K562 (cell line): Measurements from ENCODE around the gene ERC2.

Experiments used
- HDAC2 ChIP-seq: fragments of 450-650 bp; IDR thresholded peaks from 2 replicates; pipeline ENCODE4 v1.6.1; 2016; ENCODE audit warnings: mild to moderate bottlenecking
- JUND ChIP-seq, 2 experiments: IDR thresholded peaks; 2 replicates in 1 of 2; 3 replicates in 1 of 2; pipeline ENCODE4 v1.6.1; 2011; ENCODE audit warnings: borderline replicate concordance in 2 of 2, low read depth in 2 of 2, low read length in 2 of 2, improper control_type of control experiment in 1 of 2, missing biosample characterization in 1 of 2, missing genetic modification characterization in 1 of 2, missing genetic modification reagents in 1 of 2
- SMAD1 ChIP-seq: fragments of 150-350 bp; IDR thresholded peaks from 2 replicates; pipeline ENCODE4 v1.6.1; 2014; ENCODE audit warnings: low read length, low read depth; ENCODE audit not compliant: partially characterized antibody
- SMAD3 ChIP-seq: fragments of 450-650 bp; formaldehyde crosslinking; conservative IDR thresholded peaks from 2 replicates; pipeline ENCODE4 v1.4.0; 2020; ENCODE audit warnings: mild to moderate bottlenecking
- TEAD4 ChIP-seq, 2 experiments: sonication (generic) in 1 of 2; formaldehyde crosslinking in 1 of 2; IDR thresholded peaks; 2 replicates each; pipeline versions ENCODE4 v1.6.1 to v1.8.0; 2012 to 2022; ENCODE audit warnings: borderline replicate concordance in 1 of 2, inconsistent platforms in 1 of 2, low read length in 1 of 2, mild to moderate bottlenecking in 1 of 2, missing genetic modification reagents in 1 of 2
- ZBTB7A ChIP-seq: IDR thresholded peaks from 2 replicates; pipeline ENCODE4 v1.6.1; 2011; ENCODE audit warnings: low read depth, mild to moderate bottlenecking, low read length, moderate library complexity, borderline replicate concordance; ENCODE audit not compliant: control insufficient read depth
- ZC3H8 ChIP-seq: fragments of 450-650 bp; IDR thresholded peaks from 2 replicates; pipeline ENCODE4 v1.6.1; 2017
- TF ChIP-seq, protein P1 (sequence below), 2 experiments: fragments of 450-650 bp; formaldehyde crosslinking in 1 of 2; IDR thresholded peaks; 2 replicates each; pipeline versions ENCODE4 v1.4.0 to v1.6.1; 2014 to 2020; ENCODE audit warnings: mild to moderate bottlenecking in 2 of 2, borderline replicate concordance in 1 of 2, low read depth in 1 of 2
- TF ChIP-seq, protein P2 (sequence below): sonication (generic); formaldehyde crosslinking; IDR thresholded peaks from 2 replicates; pipeline ENCODE4 v1.8.1; 2022; ENCODE audit warnings: missing genetic modification reagents
- TF ChIP-seq, protein P3 (sequence below), 3 experiments: IDR thresholded peaks in 2 of 3; conservative IDR thresholded peaks in 1 of 3; 2 replicates each; pipeline ENCODE4 v1.5.1; 2011 to 2012; ENCODE audit warnings: low read length in 3 of 3, mild to moderate bottlenecking in 3 of 3, control low read depth in 2 of 3, improper control_type of control experiment in 1 of 3, inconsistent platforms in 1 of 3, low read depth in 1 of 3, mixed read lengths in 1 of 3, moderate library complexity in 1 of 3; ENCODE audit not compliant: insufficient read depth in 2 of 3

DNA sequence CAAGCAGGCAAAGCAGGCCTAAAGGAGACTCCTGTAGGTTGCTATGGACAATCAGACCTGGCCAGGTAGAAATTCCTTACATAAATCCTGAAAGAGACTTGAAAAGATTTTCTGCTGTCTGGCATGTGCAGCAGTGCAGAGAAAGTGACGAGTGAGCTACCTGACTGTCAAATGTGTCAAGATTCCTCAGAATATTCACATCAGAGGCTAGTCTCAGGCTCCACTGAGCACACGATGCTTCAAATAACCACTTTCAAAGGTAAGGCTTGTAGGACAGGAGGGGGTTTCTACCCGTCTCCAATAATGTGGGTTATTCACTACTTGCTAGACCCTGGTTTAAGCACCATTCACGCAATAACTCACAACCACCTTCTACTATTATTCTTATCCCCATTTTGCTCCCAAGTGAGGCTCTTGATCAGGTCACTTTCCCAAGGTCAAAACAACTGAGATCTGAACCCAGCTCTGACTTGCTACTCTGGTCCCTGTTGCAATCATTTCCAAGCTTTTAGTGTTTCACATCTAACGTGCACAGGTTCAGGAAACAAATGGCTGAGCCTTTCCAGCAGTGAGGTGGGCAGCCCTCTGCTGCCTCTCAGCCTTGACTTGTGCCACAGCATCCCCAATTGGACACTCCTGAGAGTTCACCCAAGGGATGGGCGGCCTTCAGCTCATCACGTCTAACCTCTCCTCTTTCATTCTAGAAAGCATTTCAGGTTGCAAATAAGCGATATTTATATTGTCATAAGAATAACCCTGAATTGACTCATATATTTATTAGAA lies 651.3 kb downstream of the ERC2 start:
- TF ChIP-seq TEAD4 (IDR thresholded peaks at IDR 0.05; ENCODE audit: low read length) (no peak), TEAD4 (CRISPR knock-in tag; IDR thresholded peaks at IDR 0.05; ENCODE audit: borderline replicate concordance) (no peak), ZC3H8 (no peak), SMAD1 (no peak), JUND (IDR thresholded peaks at IDR 0.05; ENCODE audit: borderline replicate concordance, low read depth, low read length) (no peak), JUND (tag; IDR thresholded peaks at IDR 0.05; ENCODE audit: borderline replicate concordance, low read depth, low read length) (no peak), ZBTB7A (no peak), HDAC2 (no peak), SMAD3 (no peak)
- TF ChIP-seq, protein P1, sequence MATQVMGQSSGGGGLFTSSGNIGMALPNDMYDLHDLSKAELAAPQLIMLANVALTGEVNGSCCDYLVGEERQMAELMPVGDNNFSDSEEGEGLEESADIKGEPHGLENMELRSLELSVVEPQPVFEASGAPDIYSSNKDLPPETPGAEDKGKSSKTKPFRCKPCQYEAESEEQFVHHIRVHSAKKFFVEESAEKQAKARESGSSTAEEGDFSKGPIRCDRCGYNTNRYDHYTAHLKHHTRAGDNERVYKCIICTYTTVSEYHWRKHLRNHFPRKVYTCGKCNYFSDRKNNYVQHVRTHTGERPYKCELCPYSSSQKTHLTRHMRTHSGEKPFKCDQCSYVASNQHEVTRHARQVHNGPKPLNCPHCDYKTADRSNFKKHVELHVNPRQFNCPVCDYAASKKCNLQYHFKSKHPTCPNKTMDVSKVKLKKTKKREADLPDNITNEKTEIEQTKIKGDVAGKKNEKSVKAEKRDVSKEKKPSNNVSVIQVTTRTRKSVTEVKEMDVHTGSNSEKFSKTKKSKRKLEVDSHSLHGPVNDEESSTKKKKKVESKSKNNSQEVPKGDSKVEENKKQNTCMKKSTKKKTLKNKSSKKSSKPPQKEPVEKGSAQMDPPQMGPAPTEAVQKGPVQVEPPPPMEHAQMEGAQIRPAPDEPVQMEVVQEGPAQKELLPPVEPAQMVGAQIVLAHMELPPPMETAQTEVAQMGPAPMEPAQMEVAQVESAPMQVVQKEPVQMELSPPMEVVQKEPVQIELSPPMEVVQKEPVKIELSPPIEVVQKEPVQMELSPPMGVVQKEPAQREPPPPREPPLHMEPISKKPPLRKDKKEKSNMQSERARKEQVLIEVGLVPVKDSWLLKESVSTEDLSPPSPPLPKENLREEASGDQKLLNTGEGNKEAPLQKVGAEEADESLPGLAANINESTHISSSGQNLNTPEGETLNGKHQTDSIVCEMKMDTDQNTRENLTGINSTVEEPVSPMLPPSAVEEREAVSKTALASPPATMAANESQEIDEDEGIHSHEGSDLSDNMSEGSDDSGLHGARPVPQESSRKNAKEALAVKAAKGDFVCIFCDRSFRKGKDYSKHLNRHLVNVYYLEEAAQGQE (IDR thresholded peaks at IDR 0.05; ENCODE audit: borderline replicate concordance), result no peak
- TF ChIP-seq, protein P1 (CRISPR knock-in tag; IDR thresholded peaks at IDR 0.05; ENCODE audit: low read depth), result no peak
- TF ChIP-seq, protein P2, sequence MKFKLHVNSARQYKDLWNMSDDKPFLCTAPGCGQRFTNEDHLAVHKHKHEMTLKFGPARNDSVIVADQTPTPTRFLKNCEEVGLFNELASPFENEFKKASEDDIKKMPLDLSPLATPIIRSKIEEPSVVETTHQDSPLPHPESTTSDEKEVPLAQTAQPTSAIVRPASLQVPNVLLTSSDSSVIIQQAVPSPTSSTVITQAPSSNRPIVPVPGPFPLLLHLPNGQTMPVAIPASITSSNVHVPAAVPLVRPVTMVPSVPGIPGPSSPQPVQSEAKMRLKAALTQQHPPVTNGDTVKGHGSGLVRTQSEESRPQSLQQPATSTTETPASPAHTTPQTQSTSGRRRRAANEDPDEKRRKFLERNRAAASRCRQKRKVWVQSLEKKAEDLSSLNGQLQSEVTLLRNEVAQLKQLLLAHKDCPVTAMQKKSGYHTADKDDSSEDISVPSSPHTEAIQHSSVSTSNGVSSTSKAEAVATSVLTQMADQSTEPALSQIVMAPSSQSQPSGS (CRISPR knock-in tag), result no peak
- TF ChIP-seq, protein P3, sequence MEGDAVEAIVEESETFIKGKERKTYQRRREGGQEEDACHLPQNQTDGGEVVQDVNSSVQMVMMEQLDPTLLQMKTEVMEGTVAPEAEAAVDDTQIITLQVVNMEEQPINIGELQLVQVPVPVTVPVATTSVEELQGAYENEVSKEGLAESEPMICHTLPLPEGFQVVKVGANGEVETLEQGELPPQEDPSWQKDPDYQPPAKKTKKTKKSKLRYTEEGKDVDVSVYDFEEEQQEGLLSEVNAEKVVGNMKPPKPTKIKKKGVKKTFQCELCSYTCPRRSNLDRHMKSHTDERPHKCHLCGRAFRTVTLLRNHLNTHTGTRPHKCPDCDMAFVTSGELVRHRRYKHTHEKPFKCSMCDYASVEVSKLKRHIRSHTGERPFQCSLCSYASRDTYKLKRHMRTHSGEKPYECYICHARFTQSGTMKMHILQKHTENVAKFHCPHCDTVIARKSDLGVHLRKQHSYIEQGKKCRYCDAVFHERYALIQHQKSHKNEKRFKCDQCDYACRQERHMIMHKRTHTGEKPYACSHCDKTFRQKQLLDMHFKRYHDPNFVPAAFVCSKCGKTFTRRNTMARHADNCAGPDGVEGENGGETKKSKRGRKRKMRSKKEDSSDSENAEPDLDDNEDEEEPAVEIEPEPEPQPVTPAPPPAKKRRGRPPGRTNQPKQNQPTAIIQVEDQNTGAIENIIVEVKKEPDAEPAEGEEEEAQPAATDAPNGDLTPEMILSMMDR (IDR thresholded peaks at IDR 0.05 in 2 of 3, conservative IDR thresholded peaks at IDR 0.05 in 1 of 3; ENCODE audit: insufficient read depth in 2 of 3, low read depth in 1 of 3, low read length in 3 of 3), result no peak
